GM19455 (cell line): ENCODE measurements around the gene TENM4.

Experiments used
- ATAC-seq: cut with Tn5 transposase; IDR thresholded peaks from one replicate; pipeline ENCODE4 v1.9.1; 2021; ENCODE audit not compliant: unreplicated experiment

The TENM4 gene

DNA sequence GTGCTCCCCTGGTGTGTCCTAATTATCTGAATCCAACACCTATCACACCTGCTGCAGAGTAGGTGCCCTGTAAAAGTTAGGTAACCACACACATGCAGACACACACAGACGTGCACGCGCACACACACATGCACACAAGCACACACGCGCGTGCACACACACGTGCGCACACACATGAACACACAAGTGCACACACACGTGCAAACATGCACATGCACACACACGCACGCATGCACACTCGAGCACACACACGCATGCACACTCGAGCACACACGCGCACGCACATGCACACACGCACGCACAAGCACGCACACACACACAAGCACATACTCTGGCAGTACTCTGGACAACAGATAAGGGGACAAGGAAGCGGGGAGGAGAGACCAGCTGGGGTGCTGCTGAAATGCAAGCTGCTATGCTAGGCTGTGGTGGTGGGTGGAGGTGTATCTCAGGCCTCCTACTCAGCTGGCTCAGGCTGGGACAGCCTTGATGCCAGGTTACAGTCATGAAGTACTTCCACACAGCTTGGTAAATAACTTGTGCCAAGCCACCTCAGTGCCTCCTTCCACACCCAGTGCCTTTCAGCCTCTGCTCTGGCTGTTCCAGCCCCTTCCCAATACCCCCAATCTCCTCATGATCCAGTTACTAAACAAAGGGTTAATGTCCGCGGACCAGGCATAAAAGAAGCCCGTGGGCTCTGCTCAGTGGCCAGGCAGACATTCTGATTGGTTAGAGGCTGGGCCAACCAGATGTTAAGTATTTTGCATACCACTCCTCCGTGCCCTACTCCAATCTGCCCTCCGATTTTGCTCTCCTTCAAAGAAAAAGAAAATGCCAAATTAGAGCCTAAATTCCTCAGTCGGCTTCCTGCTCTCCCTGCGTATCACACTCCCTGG, 374.1 kb downstream of the TENM4 start:
- no peak for ATAC-seq

DNA sequence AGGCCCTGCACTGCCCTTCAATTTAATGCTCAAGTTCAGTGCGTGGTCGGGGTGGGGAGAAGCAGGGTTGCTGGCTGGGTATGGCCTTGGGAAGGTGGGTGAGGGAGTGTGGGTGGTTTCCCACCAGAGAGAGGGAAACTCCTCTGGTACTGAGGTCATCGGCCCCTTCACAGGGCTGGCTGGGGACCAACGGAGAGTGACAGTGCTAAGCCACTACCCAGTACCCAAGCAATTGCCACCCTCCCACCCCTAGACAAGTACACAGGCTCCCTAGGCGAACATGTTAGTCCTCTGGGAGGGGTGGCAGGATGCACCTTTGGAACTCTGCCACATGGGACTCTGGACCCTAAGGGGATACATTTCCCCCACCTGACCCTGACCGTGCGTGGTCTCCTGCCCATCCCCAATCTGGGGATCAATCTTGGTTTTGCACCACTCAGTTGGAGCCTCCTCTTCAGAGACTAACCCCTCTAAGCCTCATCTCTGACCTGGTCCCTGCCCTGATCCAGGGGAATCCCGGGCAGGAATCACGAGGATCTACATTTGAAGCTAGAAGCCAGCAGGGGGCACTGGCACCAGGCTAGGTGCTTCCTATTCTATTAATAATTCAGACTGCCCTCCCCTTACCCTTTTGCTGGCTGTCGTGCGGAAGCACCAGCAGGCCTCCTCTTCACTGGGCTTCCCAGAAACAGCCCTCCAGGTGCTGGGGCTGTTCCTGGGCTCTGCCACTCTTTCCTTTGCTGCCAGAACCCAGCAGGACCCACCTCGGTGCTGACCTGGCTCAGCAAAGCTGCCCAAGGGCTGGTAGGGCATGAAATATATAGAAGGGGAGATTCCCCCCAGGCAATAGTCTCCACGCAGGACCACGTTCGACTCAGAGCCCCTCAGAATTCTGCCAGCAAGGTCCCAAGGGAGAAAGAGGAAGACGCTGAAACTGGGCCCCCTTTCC, 377.7 kb downstream of the TENM4 start:
- no peak for ATAC-seq

DNA sequence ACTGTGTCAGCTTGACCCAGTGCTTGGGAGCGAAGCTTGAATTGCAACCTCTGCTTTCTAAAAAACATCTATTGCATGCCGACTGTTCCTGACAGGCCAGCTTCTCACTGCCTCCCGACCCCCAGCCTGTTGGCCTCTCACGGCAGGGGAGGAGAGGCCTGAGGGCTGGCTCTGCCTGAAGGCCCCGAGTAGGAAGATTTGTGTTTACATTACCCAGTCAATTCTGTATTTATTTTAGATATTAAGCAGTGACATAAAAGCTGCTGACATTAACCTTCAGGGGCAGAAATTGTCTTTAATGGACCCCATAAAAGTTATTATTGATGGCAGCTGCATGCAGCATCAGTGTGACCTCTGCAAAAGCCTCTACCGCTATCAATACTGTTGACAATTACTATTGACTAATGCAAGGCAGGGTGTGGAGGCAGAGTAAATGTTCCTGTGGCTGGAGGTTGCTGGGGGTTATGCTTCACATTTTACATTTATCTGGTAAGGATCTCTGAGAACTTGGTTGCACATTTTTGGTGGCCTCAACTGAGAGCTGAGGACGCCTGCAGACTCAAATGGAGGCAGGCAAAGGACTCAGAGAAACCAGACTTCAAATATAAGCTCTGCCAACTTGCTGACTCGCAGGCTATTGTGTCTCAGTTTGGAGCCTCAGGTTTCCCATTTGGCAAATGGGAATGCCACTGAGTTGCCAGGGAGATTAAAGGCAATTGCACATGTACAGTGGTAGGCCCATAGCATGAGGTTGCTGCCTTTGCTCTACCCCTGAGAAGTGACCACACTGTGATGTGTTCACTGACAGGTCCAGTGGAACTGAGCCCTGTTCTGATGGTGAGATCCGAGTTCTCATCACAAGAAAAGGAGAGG, 380.5 kb downstream of the TENM4 start:
- ATAC-seq, result no peak

DNA sequence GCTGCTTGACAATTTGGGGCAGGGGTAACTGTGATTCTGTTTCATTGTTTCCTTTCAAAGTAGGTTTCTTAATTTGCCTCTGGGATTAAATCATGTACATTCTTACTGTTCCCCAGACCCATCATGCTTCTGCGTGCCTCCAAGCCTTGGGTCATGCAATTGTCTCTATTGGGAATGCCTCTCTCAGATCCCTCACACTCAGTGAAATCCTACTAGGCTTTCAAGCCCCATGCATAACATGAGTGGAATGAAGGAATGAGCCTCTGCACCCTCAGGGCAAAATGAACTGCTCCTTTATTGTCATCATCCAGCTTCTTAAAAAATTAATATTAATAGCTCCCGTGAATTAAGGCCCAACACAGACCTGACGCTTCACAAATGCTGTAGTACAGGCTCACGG, 381.7 kb downstream of the TENM4 start:
- ATAC-seq, result no peak

DNA sequence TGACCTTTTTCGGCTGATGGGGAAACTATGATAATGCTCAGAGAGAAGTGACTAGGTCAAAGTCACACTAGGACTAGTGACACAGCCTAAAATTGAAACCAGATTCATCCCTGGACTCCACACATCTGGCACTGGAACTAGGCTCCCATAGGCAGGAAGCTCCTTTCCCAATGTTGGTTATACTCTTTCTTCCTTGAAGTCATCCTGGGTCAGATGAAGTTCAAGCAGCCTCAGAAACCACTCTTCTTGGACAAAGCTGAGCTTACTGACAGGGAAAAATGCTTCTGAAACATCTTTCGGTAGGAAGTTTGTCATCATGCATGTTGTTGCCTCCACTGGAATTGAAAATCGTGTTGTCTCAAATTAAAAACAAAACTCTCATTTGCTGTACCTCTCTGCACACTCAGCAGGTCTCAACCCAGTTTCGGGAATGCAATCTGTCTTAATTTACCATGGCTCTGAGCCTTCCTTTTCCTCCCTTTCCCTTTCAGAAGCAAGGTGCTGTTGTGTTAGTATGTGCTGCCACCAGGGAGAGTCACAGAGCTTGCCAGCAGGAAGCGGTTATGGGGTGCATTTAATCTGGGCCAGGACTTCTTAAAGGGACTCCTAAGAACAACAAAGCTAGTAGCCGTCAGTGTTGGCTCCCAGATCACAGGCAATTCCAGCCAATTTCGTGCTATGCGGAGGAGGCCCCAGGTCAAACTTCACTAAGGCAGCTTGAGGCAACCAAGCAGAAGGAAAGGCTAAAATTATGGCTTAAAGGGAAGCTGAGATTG, 384.8 kb downstream of the TENM4 start:
- no peak for ATAC-seq

DNA sequence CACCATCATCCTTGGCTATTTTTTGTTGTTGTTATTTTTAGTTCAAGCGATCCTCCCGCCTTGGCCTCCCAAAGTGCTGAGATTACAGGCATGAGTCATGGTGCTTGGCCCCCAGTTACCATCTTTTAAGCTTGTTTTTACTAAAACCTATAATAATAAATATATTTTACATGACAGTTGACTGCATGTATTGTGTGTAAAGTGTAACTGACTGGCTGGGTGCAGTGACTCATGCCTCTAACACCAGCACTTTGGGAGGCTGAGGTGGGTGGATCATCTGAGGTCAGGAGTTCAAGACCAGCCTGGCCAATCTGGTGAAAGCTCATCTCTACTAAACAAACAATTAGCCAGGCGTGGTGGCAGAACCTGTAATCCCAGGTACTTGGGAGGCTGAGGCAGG, 386.2 kb downstream of the TENM4 start:
- ATAC-seq, result no peak

DNA sequence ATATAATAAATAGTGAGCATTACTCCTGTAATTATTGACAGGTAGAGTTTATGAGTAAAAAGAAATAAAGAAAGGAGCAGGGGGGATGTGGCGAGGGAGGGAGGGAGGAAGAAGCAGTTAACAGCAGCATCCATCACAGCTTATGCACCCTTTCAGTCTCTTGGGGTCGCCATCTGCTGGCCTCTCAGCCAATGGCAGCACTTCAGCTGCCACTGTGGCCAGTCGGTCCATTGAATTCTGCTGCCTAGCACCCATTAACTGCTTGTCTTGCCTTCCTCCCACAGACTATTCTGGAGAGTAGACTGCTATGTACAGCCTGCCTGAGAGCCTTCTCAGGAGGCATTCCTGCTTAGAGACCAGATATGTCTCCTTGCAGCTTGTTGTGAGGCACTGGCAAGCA, 388.3 kb downstream of the TENM4 start:
- no peak for ATAC-seq

DNA sequence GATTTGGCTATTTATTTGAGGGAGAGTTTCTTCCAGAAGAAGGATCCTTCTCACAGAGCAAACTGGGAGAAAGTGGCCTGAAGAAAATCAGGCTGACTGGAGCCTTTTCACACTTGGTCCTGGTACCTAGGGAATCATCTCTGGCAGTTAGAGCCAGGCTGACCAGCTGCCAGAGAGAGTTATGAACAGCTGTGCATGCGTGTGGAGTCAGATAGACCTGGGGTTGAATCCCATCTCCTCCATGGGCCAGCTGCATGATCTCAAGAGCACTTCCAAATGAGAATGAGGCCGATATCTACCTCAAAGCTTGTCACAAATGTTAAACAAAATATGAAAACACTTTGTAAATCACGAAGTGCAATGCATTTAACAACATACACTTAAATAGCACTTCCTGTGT, 390.0 kb downstream of the TENM4 start:
- no peak for ATAC-seq

DNA sequence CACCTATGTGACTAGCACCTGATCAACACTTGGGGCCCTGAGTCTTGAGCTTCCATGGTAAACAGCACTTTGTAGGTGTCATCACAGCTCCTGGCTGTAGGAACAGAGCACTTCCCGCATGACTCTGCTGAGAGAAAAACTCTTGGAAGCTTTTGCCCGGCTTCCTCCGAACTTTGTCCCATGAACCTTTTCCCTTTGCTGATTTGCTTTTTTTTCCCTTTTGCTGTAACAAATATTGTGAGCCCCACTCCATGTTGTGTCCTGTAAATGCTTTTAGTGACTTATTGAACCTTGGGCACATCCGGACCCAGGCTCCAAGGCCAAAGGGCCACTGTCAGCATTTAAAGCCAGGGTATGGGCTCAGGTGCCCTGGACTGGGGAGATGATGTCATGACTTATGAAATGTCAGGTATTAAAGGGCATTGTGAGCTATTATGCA, 391.1 kb downstream of the TENM4 start:
- no peak for ATAC-seq

DNA sequence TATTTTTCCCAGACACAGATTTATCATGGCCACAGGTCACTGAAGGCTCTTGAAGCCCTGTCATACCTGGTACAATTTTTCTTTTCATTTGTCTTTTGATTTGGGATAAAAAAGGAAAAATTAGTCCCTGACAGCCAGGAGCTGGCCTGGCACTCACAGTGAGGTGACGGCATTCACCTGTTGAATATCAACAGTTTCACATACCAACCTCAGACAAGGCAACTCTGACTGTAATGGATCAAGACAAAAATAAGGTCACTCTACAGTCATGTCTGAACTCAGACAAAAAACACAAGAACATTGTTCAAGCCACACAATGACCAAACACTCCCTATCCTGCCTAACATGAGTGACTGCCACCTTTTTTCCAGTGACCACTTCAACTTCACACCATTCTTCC, 392.9 kb downstream of the TENM4 start:
- no peak for ATAC-seq

DNA sequence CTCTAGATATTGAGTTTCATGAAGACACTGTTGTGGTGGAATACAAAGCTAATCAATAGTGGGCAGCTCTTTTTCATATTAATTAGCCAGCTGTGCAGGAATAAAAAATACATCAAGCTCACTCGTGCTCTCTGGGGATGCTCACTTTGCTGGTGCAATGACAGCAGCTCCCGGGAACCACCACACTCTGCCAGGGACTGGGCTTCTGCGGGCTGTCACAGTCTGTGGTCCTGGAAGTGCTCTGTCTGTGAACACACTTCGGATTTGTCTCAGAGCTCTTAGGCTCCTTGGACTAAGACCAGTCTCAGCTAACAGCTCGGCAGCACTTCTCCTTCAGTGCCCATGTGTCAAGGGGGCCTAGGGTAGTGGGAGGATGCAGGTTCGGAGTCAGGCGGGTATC, 393.5 kb downstream of the TENM4 start:
- no peak for ATAC-seq

DNA sequence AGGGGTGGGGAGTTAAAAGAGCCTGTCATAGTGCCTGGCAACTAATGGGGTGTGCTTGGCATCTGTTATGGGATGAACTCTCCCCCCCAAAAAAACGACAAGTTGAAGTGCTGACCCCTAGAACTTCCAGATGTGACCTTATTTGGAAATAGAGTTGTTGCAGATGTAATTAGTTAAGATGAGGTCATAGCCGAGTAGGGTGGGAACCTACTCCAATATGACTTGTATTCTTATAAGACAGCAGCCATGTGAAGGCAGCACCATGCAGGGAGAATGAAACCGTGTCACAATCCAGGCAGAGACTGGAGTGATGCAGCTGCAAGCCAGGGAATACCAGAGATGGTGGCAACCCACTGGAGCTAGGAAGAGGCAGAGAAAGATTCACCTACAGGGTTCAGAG, 394.5 kb downstream of the TENM4 start:
- ATAC-seq, result no peak

DNA sequence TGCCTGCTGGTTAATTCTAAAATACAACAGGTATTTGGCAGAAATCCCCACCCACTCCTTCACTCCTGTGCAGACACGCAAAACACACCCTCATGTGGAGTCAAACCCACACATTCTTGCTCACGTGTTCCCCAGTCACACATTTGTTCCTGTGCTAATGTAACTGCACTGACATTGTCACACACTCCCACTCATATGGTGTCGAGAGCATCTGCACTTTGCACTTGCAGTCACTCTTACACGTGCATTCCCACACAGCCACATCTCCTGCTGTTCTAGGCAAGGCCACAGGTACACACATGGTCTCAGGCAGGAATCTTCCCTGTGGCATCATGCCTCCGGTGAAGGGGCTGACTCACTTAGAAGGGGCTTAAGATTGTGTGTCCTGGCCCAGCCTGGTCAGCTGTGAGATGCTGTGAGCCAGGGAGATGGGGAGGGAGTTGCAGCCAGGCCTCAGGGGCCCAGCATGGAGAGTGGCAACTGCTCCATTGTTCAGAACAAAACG, 395.0 kb downstream of the TENM4 start:
- ATAC-seq, result no peak

DNA sequence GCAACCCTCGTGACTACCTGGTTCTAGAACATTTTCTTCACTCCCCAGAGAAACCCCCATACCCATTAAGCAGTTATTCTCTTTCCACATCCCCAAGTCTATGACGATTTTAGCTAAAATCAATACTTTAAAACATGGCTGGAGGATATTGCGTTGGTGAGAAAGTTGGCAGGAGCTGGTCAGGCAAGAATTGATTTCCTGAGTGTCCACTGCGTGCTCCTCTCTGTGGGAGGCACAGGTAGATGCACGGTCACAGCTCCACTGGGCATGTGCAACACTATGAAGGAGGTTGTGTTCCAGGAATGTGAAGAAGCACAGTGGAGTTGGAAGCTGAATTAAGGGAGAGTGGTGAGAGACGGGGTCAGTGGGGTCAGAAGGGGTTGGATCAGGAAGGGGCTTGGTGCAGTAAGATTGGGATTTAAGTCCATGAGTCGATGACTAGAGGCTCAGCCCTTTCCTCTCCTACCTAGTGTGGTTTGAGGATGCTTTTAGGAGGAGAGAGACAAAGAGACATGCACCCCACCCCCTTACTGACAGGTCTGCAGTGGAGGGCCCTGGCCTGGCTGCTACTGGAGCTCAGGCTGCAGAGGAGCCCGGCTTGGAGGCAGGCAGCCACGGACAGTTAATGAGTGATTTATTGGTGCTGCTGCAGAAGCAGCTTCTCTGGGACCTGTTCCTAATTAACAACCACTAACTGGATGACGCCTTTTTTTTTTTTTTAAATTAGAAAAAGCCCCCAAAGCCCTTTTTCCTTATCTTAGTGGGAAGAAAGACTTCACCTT, 395.6 kb downstream of the TENM4 start:
- no peak for ATAC-seq

DNA sequence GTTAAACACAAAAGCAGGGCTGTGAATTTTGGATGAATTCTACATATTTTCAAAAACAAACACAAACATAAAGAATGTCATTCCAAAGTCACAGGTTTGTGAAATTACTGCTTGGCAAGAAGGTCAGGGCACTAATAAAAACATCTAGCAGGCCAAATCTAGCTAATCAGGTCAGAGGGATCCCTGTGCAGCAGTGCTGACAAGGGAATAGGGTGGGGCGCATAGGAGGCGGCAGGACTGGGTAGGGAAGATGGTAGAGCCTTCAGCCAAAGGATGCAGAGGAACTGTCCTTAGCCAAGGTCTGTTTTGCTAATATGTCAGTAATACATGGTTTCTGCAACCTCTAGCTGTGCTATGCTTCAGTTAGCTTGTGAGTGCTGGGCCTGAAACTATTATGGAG, 396.6 kb downstream of the TENM4 start:
- no peak for ATAC-seq

DNA sequence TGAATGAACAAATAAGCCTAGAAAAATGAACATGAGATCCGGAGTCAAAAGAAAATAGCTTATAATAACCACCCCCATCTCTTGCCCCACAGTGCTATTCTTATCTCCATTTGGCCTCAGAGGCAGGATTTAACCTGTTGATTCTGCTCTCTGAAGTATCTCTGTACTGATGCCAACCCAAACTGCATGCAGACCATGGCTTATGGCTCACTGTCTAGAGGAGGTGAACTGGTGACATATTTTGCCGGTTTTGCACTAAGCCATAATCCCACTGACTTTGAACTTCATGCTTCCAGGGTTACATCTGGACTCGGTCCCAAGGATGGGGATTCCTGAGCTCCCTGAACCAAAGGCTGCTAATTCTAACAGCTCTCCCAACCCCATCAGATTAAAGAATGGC, 397.1 kb downstream of the TENM4 start:
- ATAC-seq, result no peak

DNA sequence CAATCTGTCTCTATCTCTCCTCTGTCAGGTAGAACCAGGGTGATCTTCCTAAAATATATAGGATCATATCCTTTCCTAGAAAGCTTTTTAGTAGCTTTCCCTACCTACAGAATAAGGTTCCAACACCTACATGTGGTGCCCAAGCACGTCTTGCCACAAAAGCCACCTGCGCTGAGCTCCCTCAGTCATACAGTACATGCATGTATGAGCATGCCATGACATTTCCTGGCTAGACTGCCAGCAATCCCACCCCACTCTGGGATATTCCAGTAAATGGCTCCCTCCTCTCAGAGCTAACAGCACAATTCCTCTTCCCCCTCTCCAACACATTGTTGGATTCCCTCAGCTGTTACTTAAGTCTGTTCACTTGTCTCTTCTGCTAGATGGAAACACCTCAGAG, 398.0 kb downstream of the TENM4 start:
- no peak for ATAC-seq

DNA sequence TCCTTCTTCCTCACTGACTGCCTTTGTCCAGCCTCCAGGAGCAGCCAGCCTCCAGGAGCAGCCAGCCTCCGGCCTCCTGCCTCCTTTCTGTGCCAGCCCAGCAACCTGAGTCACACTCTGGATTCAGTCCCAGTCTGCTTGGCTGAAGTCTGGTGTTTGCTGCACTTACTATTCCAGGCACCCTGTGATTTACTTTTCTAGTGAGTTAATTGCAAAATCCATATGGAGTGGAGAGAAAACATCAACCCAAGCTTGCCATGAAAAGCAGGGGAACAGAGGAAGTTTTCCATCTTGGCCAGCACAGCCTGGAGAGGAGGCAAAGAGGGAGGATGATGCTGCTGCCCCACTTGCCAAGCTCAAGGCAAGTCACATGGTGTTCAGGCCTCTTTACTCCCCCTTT, 400.5 kb downstream of the TENM4 start:
- ATAC-seq, result no peak

DNA sequence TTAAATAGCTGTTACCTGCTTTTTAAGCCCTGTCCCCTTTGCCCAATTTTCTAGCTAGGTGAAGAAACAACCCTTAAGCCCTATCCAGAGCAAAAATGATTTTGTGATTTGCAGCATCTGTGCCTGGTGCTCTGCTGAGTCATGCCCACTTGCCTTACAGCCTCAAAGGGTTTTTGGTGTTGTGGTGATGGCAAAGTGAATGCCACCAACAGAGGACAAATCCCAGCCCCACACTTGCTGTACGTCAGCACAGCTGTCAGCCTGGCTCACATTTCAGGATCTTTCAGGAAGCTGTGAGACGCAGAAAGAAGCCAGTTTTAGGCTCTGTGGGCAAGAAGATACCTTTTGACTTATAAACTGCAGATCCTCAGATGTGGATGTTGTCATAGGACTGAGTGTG, 401.7 kb downstream of the TENM4 start:
- no peak for ATAC-seq
